Hepatocyte (in vitro differentiated cells): ENCODE results near the gene LARP7. TPM values are rescaled to one million over a fixed set of nuclear protein-coding genes. Genes with fewer than 3 reads are reported as not detected.

ENCODE experiments used
- DNase-seq: peaks from one replicate; pipeline ENCODE4 v3.0.0-alpha.2; 2016; ENCODE audit warnings: low spot score
- H2AFZ ChIP-seq: fragments of 200-600 bp; sonication (generic); 2 replicates; pipeline ENCODE4 v1.6.0; 2016; ENCODE audit warnings: antibody characterized with exemption, mild to moderate bottlenecking
- H3K27ac ChIP-seq: fragments of 200-600 bp; sonication (generic); 2 replicates; pipeline ENCODE4 v1.5.1; 2016; ENCODE audit warnings: mild to moderate bottlenecking
- H3K27me3 ChIP-seq: fragments of 200-600 bp; sonication (generic); 2 replicates; pipeline ENCODE4 v1.6.1; 2016
- H3K36me3 ChIP-seq: fragments of 200-600 bp; sonication (generic); replicated peaks from 2 replicates; pipeline ENCODE4 v1.5.1; 2016; ENCODE audit warnings: low read depth; ENCODE audit not compliant: insufficient read depth
- H3K4me1 ChIP-seq: fragments of 200-600 bp; sonication (generic); 2 replicates; pipeline ENCODE4 v1.5.1; 2016; ENCODE audit warnings: mild to moderate bottlenecking, moderate library complexity; ENCODE audit not compliant: insufficient read depth
- H3K4me2 ChIP-seq: fragments of 200-600 bp; sonication (generic); 2 replicates; pipeline ENCODE4 v1.6.0; 2016
- H3K4me3 ChIP-seq: fragments of 200-600 bp; sonication (generic); 2 replicates; pipeline ENCODE4 v1.5.1; 2016; ENCODE audit warnings: mild to moderate bottlenecking
- H3K79me2 ChIP-seq: fragments of 200-600 bp; sonication (generic); 2 replicates; pipeline ENCODE4 v1.6.0; 2017; ENCODE audit warnings: mild to moderate bottlenecking
- H3K9me2 ChIP-seq: fragments of 200-600 bp; sonication (generic); replicated peaks from 2 replicates; pipeline ENCODE4 v1.6.0; 2017; ENCODE audit warnings: mild to moderate bottlenecking; ENCODE audit not compliant: insufficient read depth
- H3K9me3 ChIP-seq: fragments of 200-600 bp; sonication (generic); 2 replicates; pipeline ENCODE4 v1.5.1; 2016; ENCODE audit warnings: low read depth, mild to moderate bottlenecking
- H4K20me1 ChIP-seq: fragments of 200-600 bp; sonication (generic); 2 replicates; pipeline ENCODE4 v1.6.0; 2016; ENCODE audit warnings: mild to moderate bottlenecking; ENCODE audit not compliant: insufficient read depth, poor library complexity, severe bottlenecking
- CTCF ChIP-seq: fragments of 200-600 bp; sonication (generic); IDR thresholded peaks from 2 replicates; pipeline ENCODE4 v1.5.1; 2016; ENCODE audit warnings: antibody characterized with exemption, mild to moderate bottlenecking; ENCODE audit not compliant: poor library complexity
- EZH2 ChIP-seq: fragments of 200-600 bp; sonication (generic); IDR thresholded peaks from 2 replicates; pipeline ENCODE4 v1.6.1; 2016; ENCODE audit warnings: antibody characterized with exemption, mild to moderate bottlenecking, borderline replicate concordance
- EZH2phosphoT487 ChIP-seq: fragments of 200-600 bp; sonication (generic); IDR thresholded peaks from one replicate; pipeline ENCODE4 v1.6.1; 2018; ENCODE audit warnings: antibody characterized with exemption, mild to moderate bottlenecking, low read depth, moderate library complexity; ENCODE audit not compliant: unreplicated experiment, severe bottlenecking
- WGBS: methylation state at CpG from one replicate; pipeline ENCODE4 v1.1.6; 2016; ENCODE audit warnings: low lambda C conversion rate; ENCODE audit errors: missing lambda C conversion rate; 5-methylcytosine and 5-hydroxymethylcytosine counted together
- polyA plus RNA-seq: library from polyadenylated mRNA; unstranded; fragments of >200 nt; fragmentation: Nextera tagmentation; extraction: Ambion mirVana; gene quantifications from 2 replicates; pipeline ENCODE4 v1.2.1, GENCODE V29; 2016
- total RNA-seq: library from RNA; depleted of rRNA; stranded (reverse); fragments of >200 nt; gene quantifications from 2 replicates; pipeline ENCODE4 v1.2.3, GENCODE V29; 2014

Gene LARP7
- total and polyA plus RNA-seq, 2 experiments from 2014 or later: 36.0 to 42.8 TPM

- Histone ChIP-seq H3K9me3 (no peaks in the 10 kb centered on the region), H3K36me3 (no peaks in the 10 kb centered on the region), H3K79me2 (peaks cover 6% of the 10 kb centered on the region), H3K9me2 (no peaks in the 10 kb centered on the region), H4K20me1 (no peaks in the 10 kb centered on the region), H3K27me3 (no peaks in the 10 kb centered on the region), H2AFZ (no peak overlapping the region), H3K27ac (no peak overlapping the region), H3K4me3 (no peak overlapping the region), H3K4me2 (no peak overlapping the region), H3K4me1 (no peaks in the 10 kb centered on the region)
- 61% methylated on average over 6 of the region's 6 CpGs for WGBS
- no peak for DNase-seq
- no peak for TF ChIP-seq CTCF
- TF ChIP-seq EZH2phosphoT487: no peak
- TF ChIP-seq EZH2: no peak
Measured at GRCh38 chr4:112646632-112647537, 9.9 kb downstream of the LARP7 start.

GRCh38 chr4:112647785-112648184, 10.8 kb downstream of the LARP7 start:
- H3K27me3 ChIP-seq: no peaks in the 10 kb centered on the region
- H3K9me3 ChIP-seq: no peaks in the 10 kb centered on the region
- DNase-seq: no peak
- no peak overlapping the region for H3K4me2 ChIP-seq
- H3K27ac ChIP-seq: no peak overlapping the region
- H3K79me2 ChIP-seq: peaks cover under 1% of the 10 kb centered on the region
- H3K4me1 ChIP-seq: no peaks in the 10 kb centered on the region
- H3K36me3 ChIP-seq: no peaks in the 10 kb centered on the region
- TF ChIP-seq EZH2phosphoT487 (no peak), EZH2 (no peak), CTCF (no peak)
- no peak overlapping the region for H2AFZ ChIP-seq
- no peaks in the 10 kb centered on the region for H4K20me1 ChIP-seq
- H3K9me2 ChIP-seq: no peaks in the 10 kb centered on the region
- no peak overlapping the region for H3K4me3 ChIP-seq
- 56% methylated on average over 3 of the region's 3 CpGs for WGBS

- DNase-seq: no peak
- Histone ChIP-seq H3K27ac (no peak overlapping the region), H3K4me1 (no peaks in the 10 kb centered on the region), H3K9me2 (no peaks in the 10 kb centered on the region), H3K4me3 (no peak overlapping the region), H3K9me3 (no peaks in the 10 kb centered on the region), H3K4me2 (no peak overlapping the region), H2AFZ (no peak overlapping the region), H3K79me2 (no peaks in the 10 kb centered on the region), H3K27me3 (no peaks in the 10 kb centered on the region), H3K36me3 (no peaks in the 10 kb centered on the region), H4K20me1 (no peaks in the 10 kb centered on the region)
- TF ChIP-seq EZH2phosphoT487: no peak
- TF ChIP-seq CTCF: no peak
- TF ChIP-seq EZH2: no peak
- 52% methylated on average over 3 of the region's 3 CpGs for WGBS
Measured at GRCh38 chr4:112648263-112649054, 11.5 kb downstream of the LARP7 start.
